ENCODE data around the gene ATXN7L3.
A peak's percentile ranks its signal among the peaks of the same experiment; 100 is the strongest.
"Not testable (repeated sequence)": the region's sequence is repeated elsewhere in the genome, so short reads cannot be mapped to it uniquely, and the experiment has no call there.

The ATXN7L3 gene, protein sequence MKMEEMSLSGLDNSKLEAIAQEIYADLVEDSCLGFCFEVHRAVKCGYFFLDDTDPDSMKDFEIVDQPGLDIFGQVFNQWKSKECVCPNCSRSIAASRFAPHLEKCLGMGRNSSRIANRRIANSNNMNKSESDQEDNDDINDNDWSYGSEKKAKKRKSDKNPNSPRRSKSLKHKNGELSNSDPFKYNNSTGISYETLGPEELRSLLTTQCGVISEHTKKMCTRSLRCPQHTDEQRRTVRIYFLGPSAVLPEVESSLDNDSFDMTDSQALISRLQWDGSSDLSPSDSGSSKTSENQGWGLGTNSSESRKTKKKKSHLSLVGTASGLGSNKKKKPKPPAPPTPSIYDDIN

DNA sequence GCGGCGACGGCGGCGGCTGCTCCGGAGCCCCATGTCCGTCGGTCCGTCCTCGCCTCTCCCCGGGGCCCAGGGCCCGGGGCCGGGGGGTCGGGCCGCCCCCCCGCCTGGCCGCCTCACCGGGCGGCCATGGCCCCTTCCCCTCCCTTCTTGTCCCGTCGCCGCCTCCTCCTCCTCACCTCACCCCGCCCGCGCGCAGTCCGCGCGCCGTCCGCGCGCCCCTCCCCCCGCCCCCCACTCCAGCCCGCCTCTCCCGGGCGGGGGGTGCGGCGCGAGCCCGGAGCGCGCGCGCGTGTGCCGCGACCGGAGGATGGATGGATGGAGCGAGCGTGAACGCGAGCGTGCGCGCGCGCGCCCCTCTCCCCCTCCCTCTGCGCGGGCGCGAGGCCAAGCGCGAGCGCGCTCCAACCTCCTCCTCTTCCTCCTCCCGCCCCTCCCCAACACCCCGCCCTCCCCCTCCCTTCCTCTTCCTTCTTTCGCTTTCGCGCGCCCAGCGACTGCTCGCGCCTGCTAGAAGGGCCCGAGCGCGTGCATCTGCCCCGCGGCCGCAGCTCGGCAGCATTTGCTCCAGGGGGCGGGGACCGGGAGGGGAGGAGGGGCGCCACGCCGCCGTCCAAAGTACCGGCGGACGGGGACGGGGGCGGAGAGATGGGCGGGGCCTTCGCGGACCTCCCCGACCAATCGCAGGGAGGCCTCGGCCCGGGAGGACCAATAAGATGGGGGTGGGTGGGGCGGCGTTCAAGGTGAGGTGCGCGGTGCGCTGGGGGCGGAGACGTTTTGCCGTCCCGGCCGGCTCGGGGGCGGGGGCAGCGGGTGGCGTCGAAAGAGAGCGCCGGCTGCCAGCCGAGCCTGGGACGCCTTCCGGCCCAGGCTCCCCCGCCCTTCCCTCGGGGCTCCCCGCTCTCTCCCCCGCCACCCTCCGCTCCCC, at the start of gene ATXN7L3:
ATXN7L3 (minus strand) TSS at position 332 of the 925 bp plus-strand sequence. CDS start 1,814 bp downstream, outside the sequence.
- DNase-seq = peak; percentile 98

DNA sequence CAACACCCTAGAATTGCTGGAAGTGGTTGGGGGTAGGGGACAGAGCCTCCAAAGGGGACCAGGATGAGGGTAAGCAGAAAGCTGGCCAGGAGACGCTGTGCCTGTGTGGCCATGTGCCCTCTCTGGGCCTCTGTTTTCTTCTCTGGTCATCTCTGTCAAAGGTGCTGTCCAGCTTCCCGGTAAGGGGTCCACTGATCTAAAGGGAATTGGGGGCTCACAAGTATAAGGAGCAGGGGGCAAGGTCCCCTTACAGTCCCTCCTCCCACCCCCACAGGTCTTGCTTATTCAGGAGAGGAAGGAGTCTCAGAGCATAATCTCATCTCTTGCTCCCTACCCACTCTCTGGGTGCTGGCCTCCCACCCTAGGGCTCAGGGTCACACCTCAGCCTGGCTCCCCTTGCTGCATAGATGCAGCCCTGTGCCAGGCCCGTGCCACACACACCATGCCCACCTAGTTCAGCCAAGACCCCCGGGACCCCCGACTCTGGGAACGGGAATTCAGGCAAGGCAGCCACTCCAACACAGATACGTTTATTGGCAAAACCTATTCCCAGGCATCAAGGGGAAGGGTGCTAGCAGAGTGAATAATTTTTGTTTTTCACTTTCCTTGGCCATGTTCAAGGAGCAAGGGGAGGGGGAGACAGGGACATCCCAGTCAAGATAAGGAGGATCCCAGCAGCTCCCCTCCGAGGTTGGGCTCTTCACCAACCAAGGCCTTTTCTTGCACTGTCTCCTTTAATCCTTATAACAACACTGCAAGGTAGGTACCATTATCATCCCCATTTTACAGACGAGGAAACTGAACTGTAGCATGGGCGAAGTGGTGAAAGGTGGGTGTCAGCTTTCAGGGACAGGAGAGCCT, 48.4 kb upstream of the ATXN7L3 start:
- DNase-seq = no peak

DNA sequence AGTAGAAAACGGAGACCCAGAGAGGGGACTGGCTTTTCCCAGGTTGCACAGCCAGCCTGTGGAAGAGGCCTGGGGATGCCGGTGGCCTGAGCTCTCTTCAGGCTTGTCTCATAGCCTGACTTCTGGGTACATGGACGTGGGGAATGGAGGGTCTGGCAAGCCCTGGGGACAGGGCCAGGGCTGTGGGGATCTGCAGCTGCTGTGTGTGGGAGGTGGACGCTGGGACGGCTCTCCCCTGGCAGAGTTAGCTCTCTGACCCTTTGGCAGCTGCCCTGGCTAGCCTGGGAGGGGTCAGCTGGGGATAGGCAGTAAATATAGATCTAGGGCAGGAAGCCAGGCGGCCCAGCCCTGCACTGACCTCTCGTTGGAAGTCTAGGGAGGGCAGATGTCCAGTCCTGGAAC, 47.8 kb upstream of the ATXN7L3 start:
- DNase-seq = no peak

DNA sequence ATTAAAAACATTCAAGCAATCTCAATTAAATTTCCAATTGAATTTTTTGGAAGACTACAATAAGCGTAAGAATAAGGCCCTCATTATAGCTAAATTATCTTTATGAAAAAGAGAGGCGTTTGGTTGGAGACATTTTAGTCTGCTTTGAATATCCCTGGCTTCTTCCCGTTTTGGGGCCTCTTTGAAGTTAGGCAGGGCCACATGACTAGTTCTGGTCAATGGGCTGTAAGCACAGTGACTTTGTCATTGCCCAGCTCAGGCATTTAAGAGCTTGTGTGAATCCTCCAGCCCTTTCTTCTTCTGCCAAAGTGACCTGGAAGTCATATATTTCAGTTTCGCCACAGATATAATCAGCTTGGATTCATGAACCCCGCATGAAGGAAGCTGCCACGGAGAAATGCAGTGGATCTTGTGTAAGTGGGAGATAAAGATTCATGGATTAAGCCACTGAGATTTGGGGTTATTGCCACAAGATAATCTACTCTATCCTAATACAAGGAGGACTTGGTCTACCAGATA, 41.5 kb upstream of the ATXN7L3 start:
- DNase-seq = no peak

- not testable (repeated sequence) for DNase-seq
These were observed 38.2 kb upstream of the ATXN7L3 start for GRCh38 chr17:44237886-44238285.

- DNase-seq = no peak
These were observed 36.8 kb upstream of the ATXN7L3 start for GRCh38 chr17:44236444-44236991.

GRCh38 chr17:44235583-44235936, 35.9 kb upstream of the ATXN7L3 start:
- no peak for DNase-seq

DNA sequence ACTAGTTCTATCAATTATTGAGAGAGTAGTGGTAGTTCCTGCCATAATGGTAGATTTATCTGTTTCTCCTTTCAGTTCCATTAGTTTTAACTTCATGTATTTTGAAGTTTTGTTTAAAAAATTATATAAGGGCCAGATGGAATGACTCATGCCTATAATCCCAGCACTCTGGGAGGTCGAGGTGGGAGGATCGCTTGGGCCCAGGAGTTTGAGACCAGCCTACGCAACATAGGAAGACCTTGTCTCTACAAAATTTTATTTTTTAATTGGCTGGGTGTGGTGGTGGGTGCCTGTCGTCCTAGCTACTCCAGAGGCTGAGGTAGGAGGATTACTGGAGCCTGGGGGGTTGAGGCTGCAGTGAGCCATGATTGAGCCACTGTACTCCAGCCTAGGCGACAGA, 33.9 kb upstream of the ATXN7L3 start:
- DNase-seq = no peak

DNA sequence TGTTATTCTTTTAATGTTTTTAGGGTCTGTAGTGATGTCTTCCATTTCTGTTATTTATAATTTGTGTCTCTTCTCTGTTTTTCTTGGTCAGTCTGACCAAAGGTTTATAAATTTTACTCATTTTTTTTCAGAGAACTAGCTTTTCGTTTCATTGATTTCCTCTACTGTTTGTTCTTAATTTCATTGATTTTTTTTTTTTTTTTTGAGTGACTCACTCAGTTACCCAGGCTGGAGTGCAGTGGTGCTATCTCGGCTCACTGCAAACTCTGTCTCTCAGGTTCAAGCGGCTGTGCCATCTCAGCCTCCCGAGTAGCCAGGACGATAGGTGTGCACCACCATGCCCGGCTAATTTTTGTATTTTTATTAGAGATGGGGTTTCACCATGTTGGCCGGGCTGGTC, 32.4 kb upstream of the ATXN7L3 start:
- DNase-seq = no peak

- no peak for DNase-seq
These were observed 30.5 kb upstream of the ATXN7L3 start for GRCh38 chr17:44230140-44230539.

- no peak for DNase-seq
These were observed 29.4 kb upstream of the ATXN7L3 start for GRCh38 chr17:44229090-44229489.

- peak; percentile 56 for DNase-seq
These were observed 23.9 kb upstream of the ATXN7L3 start for GRCh38 chr17:44223541-44224071.

DNA sequence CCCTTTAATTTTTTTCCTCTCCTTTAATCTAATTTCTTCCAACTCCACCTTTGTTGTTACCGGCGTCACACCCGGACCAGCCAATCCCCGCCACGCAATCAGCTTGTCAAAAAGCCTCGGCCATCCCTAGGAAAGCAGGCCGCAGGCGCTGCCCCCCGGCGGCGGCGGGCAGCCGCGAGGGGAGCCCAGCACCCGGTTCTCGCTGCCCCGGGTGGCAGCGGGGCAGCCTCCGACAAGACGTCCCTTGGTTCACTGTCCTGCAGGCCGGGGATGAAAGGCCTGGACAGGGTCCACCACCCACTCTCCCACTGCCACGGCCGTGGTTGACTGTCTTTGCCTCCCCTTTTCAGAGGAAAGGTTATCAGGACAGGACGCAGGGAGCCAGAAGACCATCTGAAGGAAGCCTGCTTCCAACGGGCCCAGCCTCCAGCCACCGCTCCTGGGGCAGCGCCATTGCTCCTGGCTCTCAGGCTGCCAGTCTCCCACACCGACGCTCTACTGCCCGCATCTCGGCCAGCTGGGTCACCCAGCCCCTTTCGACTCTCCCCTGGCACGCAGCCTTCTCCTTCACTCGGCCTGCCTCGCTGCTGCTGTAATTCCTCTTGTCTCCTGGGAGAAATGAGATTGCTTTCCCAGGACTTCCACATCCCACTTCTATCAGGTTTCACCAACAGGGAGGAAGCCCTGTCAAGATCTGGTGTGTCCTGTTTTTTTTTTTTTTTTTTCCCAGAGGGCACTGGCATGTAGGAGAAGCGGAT, 22.6 kb upstream of the ATXN7L3 start:
- DNase-seq = peak; percentile 31

DNA sequence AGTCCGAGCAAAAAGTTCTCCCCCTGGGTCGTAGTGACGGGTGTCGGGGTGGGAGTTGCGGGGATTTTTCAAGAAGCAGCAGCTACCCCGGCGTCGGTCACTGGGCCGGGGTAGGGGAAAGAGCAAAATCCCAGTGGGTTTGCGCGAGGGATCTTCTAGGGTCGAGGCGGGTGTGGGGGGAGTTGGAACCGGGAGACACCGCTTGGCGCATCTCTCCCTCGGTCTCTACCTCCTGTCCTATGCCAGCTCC, 22.1 kb upstream of the ATXN7L3 start:
- no peak for DNase-seq

GRCh38 chr17:44221084-44221861, 21.6 kb upstream of the ATXN7L3 start:
- DNase-seq = peak; percentile 62

- no peak for DNase-seq
These were observed 20.8 kb upstream of the ATXN7L3 start for GRCh38 chr17:44220213-44221083.

DNA sequence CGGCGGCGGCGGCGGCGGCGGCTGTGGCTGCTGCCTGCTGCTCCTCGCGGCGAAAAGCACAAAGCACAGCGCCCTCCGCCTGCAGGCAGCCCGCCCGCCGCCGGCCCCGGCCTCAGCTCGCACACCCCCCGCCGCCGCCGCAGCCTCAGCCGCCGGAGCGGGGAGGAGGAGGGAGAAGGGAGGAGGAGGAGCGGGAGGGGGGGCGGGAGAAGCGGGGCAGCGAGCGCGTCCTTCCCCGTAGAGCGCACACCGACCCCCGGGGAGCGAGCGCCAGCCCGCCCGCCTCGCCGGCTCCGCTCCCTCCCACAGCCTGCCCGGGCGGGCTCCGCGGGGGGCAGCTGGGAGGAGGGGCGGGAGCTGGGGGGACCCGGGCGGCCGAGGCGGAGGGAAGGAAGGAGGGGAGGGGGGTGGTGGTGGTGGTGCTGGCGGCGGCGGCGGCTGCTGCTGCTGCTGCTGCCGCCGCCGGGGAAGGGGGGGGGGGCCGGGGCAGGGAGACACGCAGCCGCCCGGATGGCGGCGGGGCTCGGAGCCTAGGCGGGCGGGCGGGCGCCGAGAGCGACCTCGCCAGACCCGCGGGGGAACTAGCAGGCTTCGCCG, 20.0 kb upstream of the ATXN7L3 start, which contains the start of gene UBTF:
UBTF (minus strand) TSS at position 60 of the 597 bp plus-strand sequence. CDS start 1,446 bp downstream, outside the sequence.
- peak; percentile 58 for DNase-seq

DNA sequence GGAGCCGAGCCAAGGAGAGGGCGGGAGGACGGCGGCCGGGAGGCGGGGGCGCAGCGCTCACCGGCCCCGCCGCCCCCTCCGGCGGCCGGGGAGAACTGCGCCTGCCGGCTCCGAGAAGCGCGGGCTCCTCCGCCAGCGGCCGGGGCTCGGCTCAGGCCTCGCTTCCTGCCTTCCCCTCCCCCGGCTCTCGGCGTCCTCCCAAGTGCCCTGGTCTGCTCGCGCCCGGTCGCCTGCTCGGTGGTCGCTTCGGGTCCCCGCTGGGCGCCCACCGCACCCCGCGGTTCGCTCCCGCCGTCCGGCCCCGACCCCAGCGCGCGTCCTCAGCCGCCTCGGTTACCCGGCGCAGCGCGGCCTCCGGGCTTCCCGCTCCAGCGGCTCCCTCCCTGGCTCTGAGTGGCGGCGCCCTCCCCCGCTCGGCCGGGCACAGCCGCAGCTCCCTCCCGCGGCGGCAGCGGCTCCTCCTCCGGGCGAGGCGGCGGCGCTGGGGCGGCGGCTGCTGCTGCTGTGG, 19.5 kb upstream of the ATXN7L3 start:
- peak; percentile 59 for DNase-seq

All from T1000 (cell line).